Measurements from ENCODE around the gene FABP3.

Gene FABP3

DNA sequence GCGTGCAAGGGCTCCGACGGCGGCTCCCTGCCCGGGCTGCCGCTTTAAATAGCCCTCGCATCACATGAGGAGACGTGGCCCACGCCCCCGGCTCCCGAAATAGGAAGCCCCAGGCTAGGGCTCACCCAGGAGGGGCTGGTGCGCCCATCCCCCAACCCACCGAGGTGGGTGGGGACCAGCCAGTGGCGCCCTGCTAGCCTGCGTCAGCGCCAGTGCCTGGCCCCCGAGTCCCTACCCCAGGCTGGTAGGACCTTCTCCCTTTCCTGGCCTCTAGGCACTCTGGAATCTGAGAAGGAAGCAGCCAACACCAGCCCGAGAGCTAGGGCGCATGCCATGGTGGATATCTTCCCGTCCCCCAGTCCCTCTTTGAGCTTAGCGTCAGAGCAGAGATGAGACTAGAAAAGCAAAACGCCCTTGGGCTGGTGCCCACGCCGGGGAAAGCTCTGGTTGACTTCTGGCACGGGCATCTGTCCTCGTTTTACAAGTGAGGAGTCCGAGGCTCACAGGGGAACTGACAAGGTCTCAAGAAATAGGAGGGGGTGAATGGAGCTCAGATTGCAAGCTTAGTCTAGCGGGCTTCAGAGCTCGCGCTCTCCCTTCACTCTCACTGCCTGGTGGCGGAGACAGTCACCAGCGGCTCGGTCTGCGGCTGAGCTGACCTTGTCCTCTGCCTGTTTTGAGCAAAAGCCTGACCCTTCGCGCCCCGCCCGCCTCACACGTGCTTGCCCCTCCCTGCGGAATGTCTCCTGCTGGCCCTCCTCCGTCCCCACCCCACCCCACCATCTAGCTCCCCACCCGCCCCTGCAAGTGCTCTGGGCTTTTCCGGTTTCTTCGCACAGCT lies at the start of gene FABP3:
TSS of gene FABP3 (minus strand) at position 21 of the 841 bp plus-strand sequence. CDS start 62 bp downstream, outside the sequence.
- DNase-seq, result no peak

DNA sequence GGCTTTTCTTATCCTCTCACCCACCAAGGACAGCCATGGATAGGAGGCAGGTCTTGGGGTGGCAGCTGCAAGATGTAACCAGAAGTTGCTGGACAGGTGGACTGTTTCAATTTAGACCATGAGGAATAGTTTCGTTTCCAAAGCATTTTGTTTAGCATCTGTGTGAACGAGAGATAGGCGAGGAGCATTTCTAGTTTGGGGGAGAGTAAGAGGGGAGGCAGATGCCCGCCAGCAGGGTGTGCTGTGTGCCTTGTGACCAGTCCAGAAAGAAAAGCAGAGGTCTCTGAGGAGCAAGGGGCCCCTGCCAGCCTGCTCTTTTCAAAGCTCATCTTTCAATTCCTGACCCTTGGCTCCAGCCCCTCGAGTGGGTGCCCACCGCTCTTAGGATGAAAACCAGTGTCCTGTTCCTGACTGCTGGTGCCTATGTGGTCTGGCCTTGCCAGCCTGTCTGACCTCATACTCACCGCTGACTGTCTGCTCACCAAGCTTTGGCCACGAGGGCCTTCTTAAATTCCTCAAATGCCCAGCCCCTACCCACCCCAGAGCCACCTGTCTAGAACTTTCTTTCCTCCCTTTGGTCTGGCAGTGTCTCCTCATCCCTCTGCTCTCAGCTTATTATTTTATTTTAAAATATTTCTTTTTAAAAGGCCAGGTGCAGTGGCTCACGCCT lies 48.6 kb upstream of the FABP3 start:
- no peak for DNase-seq

- no peak for DNase-seq
These were observed 47.8 kb upstream of the FABP3 start for GRCh38 chr1:31420716-31421115.

DNA sequence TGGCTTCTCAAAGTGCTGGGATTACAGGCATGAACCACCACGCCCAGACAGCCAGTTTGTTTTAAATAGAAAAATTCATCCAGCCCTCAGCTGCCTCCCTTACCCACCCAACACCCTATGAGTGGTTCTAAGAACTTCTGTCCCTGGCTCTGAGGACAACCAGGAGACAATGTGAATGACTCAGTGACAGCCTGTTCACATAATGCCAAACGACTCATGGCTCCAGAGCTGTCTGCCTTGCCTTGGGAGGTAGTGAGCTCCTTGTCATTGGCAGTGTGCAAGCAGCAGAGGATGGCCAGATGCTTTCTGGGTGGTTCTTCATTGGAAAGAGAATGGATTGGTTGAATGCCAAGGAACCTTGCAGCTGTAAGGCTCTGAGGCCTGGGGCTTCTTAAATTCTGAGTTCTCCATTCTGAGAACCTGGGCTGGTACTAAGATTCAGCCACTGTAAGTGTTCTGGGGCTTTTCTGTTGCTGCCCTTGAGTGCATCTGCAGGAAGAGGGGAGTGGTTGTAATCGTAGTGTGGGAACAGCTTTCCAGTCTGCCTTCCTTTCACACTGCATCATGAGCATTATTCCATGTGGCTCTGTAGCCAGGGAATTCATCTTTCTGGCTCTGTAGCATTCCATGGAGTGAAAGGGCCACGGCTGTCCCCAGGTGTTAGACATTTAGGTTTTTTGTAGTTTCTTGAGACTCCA lies 45.9 kb upstream of the FABP3 start:
- DNase-seq, result no peak

- no peak for DNase-seq
These were observed 44.3 kb upstream of the FABP3 start for GRCh38 chr1:31417148-31417547.

- no peak for DNase-seq
These were observed 43.3 kb upstream of the FABP3 start for GRCh38 chr1:31416101-31416736.

DNA sequence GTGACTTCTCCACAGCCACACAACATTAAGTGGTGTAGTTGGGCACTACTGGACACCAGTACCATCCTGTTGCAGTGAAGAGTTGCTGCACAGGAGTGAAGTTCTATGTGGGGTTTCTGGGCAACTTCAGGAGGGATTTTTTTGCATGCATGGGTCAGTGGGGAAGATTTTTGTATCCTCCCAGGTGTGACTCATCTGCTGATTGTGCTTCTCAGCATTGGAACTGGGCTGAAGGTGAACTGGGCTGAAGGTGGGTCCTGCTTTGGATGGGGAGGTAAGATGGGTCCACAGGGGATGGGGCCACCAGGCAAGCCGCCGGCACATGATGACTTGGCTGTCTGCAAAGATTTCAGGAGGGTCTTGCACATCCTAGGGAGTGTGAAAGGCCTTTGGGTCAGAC lies 42.8 kb upstream of the FABP3 start:
- no peak for DNase-seq

DNA sequence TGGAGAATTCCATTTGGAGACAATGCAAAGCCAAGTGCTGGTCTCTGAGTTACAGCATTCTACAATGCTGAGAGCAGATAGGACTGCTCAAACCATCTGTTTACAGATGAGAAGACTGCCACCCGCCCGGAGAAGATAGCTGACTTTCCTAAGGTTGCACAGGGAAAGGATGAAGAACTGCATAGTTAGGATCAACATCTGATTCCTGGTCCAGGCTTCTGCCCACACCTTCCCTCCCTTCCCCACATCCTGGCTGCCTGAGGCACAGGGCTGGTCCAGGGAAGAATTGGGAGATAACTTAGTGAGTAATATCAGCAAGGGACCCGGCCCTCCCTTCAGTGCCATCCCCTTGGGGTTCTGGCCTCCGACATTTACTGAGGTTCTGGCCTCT lies 42.1 kb upstream of the FABP3 start:
- no peak for DNase-seq

DNA sequence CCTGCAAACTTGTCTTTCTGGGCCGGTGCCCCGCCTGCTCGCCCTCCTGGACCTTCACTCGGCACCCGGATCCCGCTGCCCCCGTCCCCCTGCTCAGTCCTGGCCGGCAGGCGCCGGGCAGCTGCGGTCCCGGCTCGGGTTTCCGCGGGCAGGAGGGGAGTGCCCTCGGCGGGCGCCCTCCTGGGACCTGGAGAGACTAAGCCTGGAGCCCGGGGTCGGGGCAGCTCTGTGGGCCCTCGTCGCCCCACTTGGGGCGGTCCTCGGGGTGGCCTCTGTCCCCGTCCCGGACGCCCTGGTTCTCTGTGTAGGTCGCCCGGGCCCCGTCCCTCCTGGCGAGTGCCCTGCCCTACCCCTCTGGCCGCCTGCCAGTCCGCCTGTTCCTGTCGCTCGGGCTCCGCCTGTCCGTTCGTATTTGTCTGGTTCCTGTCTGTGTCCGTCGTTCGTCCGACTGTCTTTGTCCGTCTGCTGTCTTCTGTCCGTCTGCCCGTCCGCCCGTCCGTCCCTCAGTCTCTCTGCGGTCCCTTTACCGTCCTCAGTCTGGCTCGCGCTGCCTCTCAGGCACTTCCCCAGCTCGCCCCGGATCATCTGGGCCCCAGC lies 40.6 kb upstream of the FABP3 start:
- no peak for DNase-seq

- DNase-seq, result no peak
These were observed 40.0 kb upstream of the FABP3 start, which contains the start of gene SERINC2 for GRCh38 chr1:31412732-31413404. SERINC2 (plus strand) TSS chr1:31413213; CDS start chr1:31413266, 53 bp downstream.

DNA sequence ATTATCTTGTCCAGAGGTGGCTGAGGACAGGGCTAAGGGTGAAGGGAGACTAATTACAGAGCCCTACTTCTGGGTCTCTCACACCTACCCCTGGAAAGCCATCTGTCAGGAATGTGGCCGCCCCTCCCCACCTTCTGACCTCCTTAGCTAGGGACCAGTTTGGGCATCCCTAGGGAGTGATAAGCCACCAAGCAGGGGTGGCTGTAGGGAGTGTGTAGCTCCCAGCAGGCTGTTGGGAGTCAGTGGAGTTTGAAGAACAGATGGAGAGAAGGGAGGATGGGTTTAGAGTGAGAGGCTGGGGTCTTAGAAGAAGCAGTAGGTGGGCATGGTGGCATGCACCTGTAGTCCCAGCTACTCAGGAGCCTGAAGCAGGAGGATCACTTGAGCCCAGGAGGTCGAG lies 39.3 kb upstream of the FABP3 start:
- DNase-seq, result no peak

DNA sequence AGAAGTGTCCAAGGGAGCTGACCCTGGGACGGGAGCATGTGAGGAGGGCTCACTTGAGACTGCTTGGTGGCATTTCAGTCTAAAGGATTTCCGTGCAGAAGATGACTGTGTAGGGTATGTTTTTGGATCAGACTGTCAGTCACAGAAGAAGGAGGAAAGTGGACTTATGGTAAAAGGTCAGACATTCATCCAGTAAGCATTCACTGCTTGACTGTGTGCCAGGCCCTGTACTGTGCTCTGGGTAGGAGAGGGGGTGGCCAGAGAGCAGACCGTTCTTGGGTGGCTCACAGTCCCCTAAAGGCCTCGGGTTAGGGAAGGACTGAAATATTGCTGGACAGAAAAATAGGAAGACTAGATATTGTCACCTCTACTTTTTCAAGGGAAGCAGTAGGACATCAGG lies 38.0 kb upstream of the FABP3 start:
- DNase-seq, result no peak

- DNase-seq, result no peak
These were observed 37.3 kb upstream of the FABP3 start for GRCh38 chr1:31409946-31410858.

DNA sequence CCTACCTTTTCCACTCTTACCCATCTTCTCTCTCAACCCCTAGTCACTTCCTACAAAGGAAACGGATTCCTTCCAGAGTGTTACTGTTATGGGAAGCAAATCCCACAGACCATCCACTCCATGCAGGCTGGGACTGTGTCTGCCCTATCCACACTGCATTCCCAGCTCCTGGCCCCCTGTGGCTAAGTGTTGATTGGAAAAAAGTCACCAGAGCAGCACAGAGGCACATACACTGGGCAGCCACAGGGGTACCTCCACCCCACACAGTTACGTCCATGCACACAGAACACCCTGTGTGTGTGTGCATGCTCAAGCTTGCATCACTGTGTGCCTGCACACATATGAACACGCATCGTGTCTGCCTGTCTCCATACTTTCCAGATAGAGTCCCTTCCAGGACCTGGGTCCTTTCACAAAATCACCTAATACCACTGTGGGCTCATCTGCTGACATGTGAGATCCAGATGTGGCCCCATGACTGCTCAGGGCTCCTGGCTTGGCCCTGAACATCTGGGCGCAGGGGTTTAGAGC lies 36.0 kb upstream of the FABP3 start:
- no peak for DNase-seq

- no peak for DNase-seq
These were observed 34.3 kb upstream of the FABP3 start for GRCh38 chr1:31407029-31407626.

DNA sequence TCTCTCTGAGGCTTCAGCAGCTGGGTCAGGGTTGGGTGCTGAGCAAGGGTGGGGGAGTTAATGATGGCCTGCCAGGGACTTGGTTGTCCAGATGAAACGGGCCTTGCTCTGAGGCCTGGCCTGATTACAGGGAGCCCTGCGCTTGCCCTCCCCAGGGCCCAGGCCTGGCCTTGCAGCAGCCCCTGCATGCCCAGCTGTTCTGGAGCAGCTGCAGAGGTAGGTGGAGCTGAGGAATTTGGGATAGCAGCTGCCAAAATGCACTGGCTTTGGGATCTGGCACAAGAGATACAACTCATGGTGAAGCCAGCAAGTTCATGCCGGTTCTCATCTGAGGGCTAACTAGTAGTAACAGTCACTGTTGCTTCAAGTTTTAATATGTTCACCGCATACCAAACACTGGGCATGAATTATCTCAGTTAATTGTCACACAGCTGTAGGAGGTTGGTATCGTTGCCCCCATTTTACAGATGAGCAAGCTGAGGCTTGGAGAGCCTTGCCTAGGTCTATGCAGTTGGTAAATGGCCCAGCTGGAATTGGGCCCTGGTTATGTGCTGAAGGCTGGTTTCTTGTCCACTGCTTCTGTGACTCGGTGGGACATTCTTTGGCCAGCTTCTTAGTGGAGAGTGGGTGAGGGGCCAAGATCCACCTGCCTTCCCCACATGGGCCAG lies 32.8 kb upstream of the FABP3 start:
- DNase-seq, result no peak

DNA sequence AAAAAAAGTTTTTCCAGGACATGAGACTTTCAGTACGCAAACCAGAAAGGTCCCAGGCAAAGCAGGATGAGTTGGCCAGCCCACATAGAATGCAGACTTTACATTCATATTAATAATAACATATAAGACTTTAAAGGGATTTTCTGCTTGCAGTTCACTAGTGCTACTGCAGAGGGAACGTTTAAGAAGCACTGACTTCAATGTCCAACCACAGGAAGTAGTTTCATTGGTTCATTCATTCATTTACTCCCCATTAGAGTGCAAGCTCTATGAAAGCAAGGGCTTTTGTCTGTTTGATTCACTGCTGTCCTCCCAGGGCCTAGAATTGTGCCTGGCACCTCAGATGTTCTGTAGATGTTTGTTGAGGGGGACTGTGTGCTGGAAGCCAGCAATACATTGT lies 28.4 kb upstream of the FABP3 start:
- DNase-seq, result no peak

DNA sequence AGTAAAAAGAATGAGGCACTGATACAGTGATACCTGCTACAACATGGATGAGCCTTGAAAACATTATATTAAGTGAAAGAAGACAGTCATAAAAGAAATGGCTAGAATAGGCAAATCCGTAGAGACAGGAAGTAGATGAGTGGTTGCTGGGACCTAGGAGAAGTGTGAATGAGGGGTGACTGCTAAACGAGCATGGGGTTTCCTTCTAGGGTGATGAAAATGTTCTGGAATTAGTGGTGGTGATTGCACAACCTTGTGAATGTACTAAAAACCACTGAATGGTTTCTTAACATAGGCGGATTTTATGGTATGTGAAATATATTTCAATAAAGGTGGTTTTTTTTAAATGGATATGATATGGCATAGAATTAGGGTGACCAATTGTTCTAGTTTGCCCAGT lies 27.5 kb upstream of the FABP3 start:
- no peak for DNase-seq

- no peak for DNase-seq
These were observed 27.1 kb upstream of the FABP3 start for GRCh38 chr1:31399976-31400375.

DNA sequence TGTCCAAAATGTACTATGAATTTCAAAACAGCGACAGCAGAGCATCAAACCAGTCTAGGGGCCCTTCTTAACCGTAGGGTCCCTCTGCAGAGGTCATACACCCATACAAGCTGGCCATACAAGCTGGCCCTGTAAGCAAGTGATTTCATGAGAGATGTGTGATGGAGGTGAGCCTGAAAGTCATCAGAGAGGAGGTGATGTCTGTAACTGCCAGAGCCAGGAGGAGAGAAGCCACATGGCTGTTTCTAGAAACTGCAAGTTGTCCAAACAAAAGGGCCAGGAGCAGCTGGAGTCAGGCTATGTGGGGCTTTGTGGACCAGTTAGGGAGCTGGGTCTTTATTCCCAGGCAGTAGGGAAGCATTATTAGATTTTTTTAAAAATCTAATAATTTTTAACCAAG lies 25.4 kb upstream of the FABP3 start:
- DNase-seq, result no peak

Measured in KG1 (cell line).